ENCODE data around the gene PAX6. TPM values are rescaled to one million over a fixed set of nuclear protein-coding genes. Genes with fewer than 3 reads are reported as not detected.

PAX6 gene
- total RNA-seq, 2 experiments from 2014 or later: not detected

DNA sequence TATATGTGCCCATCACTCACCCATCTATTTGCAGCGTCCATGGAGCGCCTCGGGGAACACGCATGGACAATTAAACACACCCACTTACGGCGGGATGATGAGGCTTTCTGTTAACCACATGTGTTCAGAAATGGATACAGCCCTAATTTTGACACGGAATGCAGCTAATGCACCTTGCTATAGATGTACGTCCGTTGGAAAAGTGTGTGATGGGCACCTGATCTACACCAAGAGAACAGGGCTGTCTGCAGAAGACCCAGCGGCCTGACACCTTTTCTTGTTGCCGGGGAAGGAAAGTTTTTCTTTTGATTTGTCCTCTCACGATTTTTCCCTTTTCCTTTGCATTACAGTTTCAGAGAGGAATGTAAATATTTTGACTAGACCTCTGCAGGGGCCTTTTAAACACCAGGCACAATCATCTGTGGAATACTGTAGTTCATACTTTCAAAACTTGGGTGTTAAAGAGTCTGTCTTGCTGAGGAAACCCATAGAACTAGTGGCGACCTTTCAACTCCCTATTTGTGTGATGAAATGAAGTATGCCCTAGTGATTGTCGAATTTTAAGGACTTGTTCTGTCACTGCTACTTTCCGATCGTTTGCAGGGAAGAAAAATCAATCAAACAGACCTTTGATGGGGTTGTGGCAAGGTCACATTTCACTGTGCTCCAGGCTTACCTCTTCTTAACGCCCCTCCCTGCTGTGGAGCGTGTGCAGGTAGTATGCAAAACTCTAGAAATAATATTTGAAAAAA, 16.5 kb upstream of the PAX6 start:
- ChIA-PET CTCF (no interaction called here), POLR2A (no interaction called here)
- peaks cover 6% of the 10 kb centered on the region for H3K36me3 Mint-ChIP-seq (ENCODE audit: low read depth)
- ATAC-seq (no peak), DNase-seq (no peak)
- peaks cover 8% of the 10 kb centered on the region for H3K9me3 Mint-ChIP-seq (ENCODE audit: insufficient read depth)
- peak overlapping the region; percentile 6 for H3K4me3 Mint-ChIP-seq
- H3K27ac Mint-ChIP-seq: no peak overlapping the region
- H3K4me1 Mint-ChIP-seq (ENCODE audit: low read depth): peaks cover 7% of the 10 kb centered on the region
- H3K27me3 Mint-ChIP-seq (ENCODE audit: low read depth): peaks cover 66% of the 10 kb centered on the region

- H3K9me3 Mint-ChIP-seq (ENCODE audit: insufficient read depth): peaks cover 8% of the 10 kb centered on the region
- peaks cover 71% of the 10 kb centered on the region for H3K27me3 Mint-ChIP-seq (ENCODE audit: low read depth)
- ATAC-seq (no peak), DNase-seq (no peak)
- peaks cover 7% of the 10 kb centered on the region for H3K4me1 Mint-ChIP-seq (ENCODE audit: low read depth)
- ChIA-PET POLR2A (no interaction called here), CTCF (no interaction called here)
- peak overlapping the region; percentile 6 for H3K4me3 Mint-ChIP-seq
- H3K27ac Mint-ChIP-seq: peak overlapping the region; percentile 39
- peaks cover 6% of the 10 kb centered on the region for H3K36me3 Mint-ChIP-seq (ENCODE audit: low read depth)
Observed at GRCh38 chr11:31826536-31827438, 15.7 kb upstream of the PAX6 start.

DNA sequence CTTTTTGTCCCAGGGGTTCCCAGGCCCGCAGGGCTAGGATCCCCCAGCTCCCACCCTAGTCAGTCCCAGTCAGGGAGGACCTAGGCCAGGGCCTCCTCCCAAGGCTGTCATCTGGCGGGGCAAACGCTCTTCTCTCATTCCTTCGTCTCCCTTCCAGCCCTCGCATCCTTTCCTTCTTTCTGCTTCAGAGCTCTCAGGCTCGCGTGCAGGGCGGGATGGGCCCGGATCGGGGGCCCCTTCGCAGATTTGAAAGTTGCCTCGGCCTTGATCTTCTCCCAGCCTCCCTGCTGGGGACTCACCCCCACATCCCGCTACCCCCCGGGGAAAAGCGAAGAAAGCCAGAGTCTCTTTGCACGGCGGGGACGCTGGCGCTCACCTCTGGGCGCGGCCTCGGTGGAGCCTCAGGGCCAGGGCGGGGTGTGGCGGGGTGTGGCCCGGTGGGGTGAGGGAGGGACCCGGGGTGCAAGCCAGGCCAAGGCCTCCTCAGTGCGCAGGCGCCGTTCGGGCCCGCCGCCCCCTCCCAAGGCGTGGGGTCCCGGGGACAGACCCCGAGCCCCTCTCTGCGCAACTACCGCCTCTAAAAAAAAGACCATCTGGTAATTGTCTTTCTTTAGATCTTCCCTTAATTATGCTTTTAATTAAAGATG, 14.8 kb upstream of the PAX6 start:
- no peak for ATAC-seq
- Mint-ChIP-seq H3K27me3 (ENCODE audit: low read depth) (peaks cover 79% of the 10 kb centered on the region), H3K36me3 (ENCODE audit: low read depth) (peaks cover 6% of the 10 kb centered on the region), H3K4me1 (ENCODE audit: low read depth) (peaks cover 7% of the 10 kb centered on the region), H3K4me3 (peak overlapping the region; percentile 22), H3K27ac (no peak overlapping the region), H3K9me3 (ENCODE audit: insufficient read depth) (peaks cover 8% of the 10 kb centered on the region)
- ChIA-PET POLR2A (no interaction called here), CTCF (no interaction called here)
- DNase-seq: no peak

DNA sequence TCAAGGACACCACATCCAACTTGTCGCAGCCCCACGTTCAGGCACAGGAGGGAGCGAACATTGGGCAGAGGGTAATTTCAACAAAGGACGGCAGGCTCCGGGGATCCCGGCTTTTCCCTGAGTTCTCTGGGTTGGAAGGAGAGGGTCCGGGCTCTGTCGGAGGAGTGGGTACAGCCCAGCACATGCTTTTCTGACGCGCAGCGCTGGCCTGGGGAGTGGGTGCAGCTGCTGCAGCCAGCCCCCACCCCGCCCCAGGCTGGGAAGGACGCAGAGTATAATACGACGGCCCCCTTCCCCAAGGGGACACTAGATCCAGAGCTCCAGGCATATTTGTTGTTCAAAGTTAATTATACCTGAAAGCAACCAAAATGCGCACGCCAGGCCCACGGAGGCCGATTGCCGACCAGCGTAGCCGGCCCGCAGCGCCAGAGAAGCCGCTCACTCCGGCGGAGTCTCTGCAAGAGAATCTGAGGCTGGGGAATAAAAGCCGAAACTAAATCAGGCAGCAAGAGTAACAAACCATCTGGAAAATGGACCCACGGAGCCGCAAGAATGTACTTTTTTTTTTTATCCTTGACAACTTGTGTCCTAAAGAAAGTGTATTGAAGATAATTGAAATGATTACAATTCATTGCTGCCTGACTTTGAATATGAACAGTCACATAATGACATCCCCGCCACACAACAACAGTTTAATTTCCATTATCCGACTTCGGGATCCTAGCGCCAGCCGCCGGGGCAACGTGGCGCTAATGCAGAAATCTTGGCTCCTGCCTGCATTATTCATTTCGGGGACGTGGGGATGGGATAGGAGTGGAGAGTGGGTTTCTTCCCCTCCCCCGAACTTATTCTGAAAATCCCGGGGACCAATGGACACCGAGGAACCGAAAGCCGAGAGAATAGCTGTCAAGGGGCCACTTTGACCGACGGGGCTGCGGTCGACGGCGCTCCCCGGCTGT, 14.0 kb upstream of the PAX6 start:
- DNase-seq (no peak), ATAC-seq (no peak)
- H3K27ac Mint-ChIP-seq: peak overlapping the region; percentile 61
- H3K27me3 Mint-ChIP-seq (ENCODE audit: low read depth): peaks cover 80% of the 10 kb centered on the region
- ChIA-PET CTCF (no interaction called here), POLR2A (no interaction called here)
- peak overlapping the region; percentile 22 for H3K4me3 Mint-ChIP-seq
- peaks cover 8% of the 10 kb centered on the region for H3K9me3 Mint-ChIP-seq (ENCODE audit: insufficient read depth)
- peaks cover 7% of the 10 kb centered on the region for H3K4me1 Mint-ChIP-seq (ENCODE audit: low read depth)
- peaks cover 6% of the 10 kb centered on the region for H3K36me3 Mint-ChIP-seq (ENCODE audit: low read depth)

- Mint-ChIP-seq H3K27ac (peak overlapping the region; percentile 39), H3K9me3 (ENCODE audit: insufficient read depth) (peaks cover 8% of the 10 kb centered on the region), H3K4me3 (peak overlapping the region; percentile 22), H3K4me1 (ENCODE audit: low read depth) (peaks cover 7% of the 10 kb centered on the region), H3K27me3 (ENCODE audit: low read depth) (peaks cover 79% of the 10 kb centered on the region), H3K36me3 (ENCODE audit: low read depth) (peaks cover 6% of the 10 kb centered on the region)
- DNase-seq (no peak), ATAC-seq (no peak)
- POLR2A ChIA-PET: no interaction called here
- CTCF ChIA-PET: interaction anchor here (0.5 to 1.0 kb wide), 2 partner anchors 16 to 427 kb away, joined by 3 read pairs; no protein-coding TSS in a partner anchor
Observed at GRCh38 chr11:31824332-31824878, 13.3 kb upstream of the PAX6 start.

GRCh38 chr11:31823644-31824331, 12.7 kb upstream of the PAX6 start:
- peaks cover 7% of the 10 kb centered on the region for H3K4me1 Mint-ChIP-seq (ENCODE audit: low read depth)
- DNase-seq (no peak), ATAC-seq (no peak)
- POLR2A ChIA-PET: no interaction called here
- no peak overlapping the region for H3K27ac Mint-ChIP-seq
- peaks cover 6% of the 10 kb centered on the region for H3K36me3 Mint-ChIP-seq (ENCODE audit: low read depth)
- CTCF ChIA-PET: interaction anchor here (0.5 to 1.8 kb wide), 3 partner anchors 16 to 426 kb away, joined by 3 to 5 read pairs (median 3); no protein-coding TSS in a partner anchor
- H3K9me3 Mint-ChIP-seq (ENCODE audit: insufficient read depth): peaks cover 8% of the 10 kb centered on the region
- no peak overlapping the region for H3K4me3 Mint-ChIP-seq
- peaks cover 81% of the 10 kb centered on the region for H3K27me3 Mint-ChIP-seq (ENCODE audit: low read depth)

GRCh38 chr11:31822927-31823643, 12.0 kb upstream of the PAX6 start:
- peaks cover 8% of the 10 kb centered on the region for H3K9me3 Mint-ChIP-seq (ENCODE audit: insufficient read depth)
- no peak overlapping the region for H3K4me3 Mint-ChIP-seq
- peaks cover 6% of the 10 kb centered on the region for H3K36me3 Mint-ChIP-seq (ENCODE audit: low read depth)
- ATAC-seq (no peak), DNase-seq (no peak)
- peaks cover 8% of the 10 kb centered on the region for H3K4me1 Mint-ChIP-seq (ENCODE audit: low read depth)
- CTCF ChIA-PET: interaction anchor here (1.8 kb wide), 1 partner anchor 24 kb away, joined by 5 read pairs; no protein-coding TSS in a partner anchor
- H3K27me3 Mint-ChIP-seq (ENCODE audit: low read depth): peaks cover 82% of the 10 kb centered on the region
- no peak overlapping the region for H3K27ac Mint-ChIP-seq
- POLR2A ChIA-PET: no interaction called here

DNA sequence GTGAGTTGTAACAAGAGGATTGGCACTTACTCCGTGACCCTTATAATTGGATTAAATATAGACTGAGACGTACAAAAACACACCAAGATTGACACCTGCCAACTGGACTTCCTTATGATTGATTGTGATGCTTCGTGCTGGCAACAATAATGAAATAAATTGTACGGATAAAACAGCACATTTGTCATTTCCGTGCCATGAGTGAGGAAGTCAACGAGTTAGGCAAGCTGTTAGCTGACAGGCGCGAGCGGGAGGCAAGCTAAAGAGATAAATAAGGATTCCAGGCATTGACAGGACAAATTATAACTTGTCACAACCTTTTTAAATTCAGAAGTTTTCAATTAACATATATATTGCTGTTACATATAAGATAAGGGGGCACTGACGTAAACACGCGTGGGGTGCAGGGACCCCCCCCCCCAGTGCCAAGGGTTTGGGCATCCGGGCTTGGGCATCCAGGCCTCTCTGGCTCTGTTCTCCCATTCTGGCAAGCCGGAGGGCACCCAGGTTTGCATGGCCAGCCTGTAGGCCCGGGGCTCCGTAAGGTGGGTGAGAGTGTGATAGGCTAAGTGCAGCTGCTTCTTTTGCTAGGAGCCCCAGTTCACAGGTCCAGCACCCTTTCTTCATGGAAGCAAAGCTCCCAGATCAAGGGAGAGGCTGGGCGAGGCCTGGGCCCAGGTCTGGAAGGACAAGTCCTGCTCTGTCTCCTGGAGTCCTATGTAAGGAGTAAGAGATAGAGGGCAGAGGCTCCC, 11.2 kb upstream of the PAX6 start:
- Mint-ChIP-seq H3K9me3 (ENCODE audit: insufficient read depth) (peaks cover 8% of the 10 kb centered on the region), H3K36me3 (ENCODE audit: low read depth) (peaks cover 4% of the 10 kb centered on the region), H3K27me3 (ENCODE audit: low read depth) (peaks cover 78% of the 10 kb centered on the region), H3K27ac (no peak overlapping the region), H3K4me3 (no peak overlapping the region), H3K4me1 (ENCODE audit: low read depth) (peaks cover 4% of the 10 kb centered on the region)
- ATAC-seq (no peak), DNase-seq (no peak)
- ChIA-PET CTCF (interaction anchor here (0.9 to 1.8 kb wide), 2 partner anchors 24 to 272 kb away, joined by 3 to 5 read pairs; no protein-coding TSS in a partner anchor), POLR2A (no interaction called here)

- H3K4me3 Mint-ChIP-seq: no peak overlapping the region
Observed at GRCh38 chr11:31821766-31822165, 10.6 kb upstream of the PAX6 start.

More at GRCh38 chr11:31821766-31822165, 10.6 kb upstream of the PAX6 start:
- POLR2A ChIA-PET: no interaction called here
- Mint-ChIP-seq H3K27me3 (ENCODE audit: low read depth) (peaks cover 79% of the 10 kb centered on the region), H3K36me3 (ENCODE audit: low read depth) (peaks cover 4% of the 10 kb centered on the region), H3K4me1 (ENCODE audit: low read depth) (peaks cover 6% of the 10 kb centered on the region), H3K27ac (no peak overlapping the region), H3K9me3 (ENCODE audit: insufficient read depth) (peaks cover 8% of the 10 kb centered on the region)
- ATAC-seq (no peak), DNase-seq (no peak)
- CTCF ChIA-PET: interaction anchor here (0.9 kb wide), 1 partner anchor 273 kb away, joined by 3 read pairs; no protein-coding TSS in a partner anchor

All from activated CD8-positive, alpha-beta T cell treated with anti-CD3 and anti-CD28 coated beads, Interleukin-2, amount 10 ng/mL, durations not matched to agents 7 days and 5 days (primary cell).